GM21786 (cell line): Measurements from ENCODE around the gene FANCB.

Experiments used
- ATAC-seq: cut with Tn5 transposase; IDR thresholded peaks from one replicate; pipeline ENCODE4 v1.9.1; 2021; ENCODE audit not compliant: unreplicated experiment

The FANCB gene

GRCh38 chrX:14837155-14837554 is 35.7 kb downstream of the FANCB start:
- ATAC-seq, result no peak

GRCh38 chrX:14832586-14832985 is 40.3 kb downstream of the FANCB start:
- no peak for ATAC-seq

- no peak for ATAC-seq
Measured at GRCh38 chrX:14832151-14832550, 40.7 kb downstream of the FANCB start.

GRCh38 chrX:14829643-14830042 is 43.2 kb downstream of the FANCB start:
- ATAC-seq, result no peak

GRCh38 chrX:14826319-14826718 is 46.5 kb downstream of the FANCB start:
- no peak for ATAC-seq

- no peak for ATAC-seq
Measured at GRCh38 chrX:14825851-14826250, 47.0 kb downstream of the FANCB start.

- no peak for ATAC-seq
Measured at GRCh38 chrX:14819769-14820168, 53.1 kb downstream of the FANCB start.

- ATAC-seq, result no peak
Measured at GRCh38 chrX:14817571-14817970, 55.3 kb downstream of the FANCB start.

GRCh38 chrX:14802943-14803710 is 69.7 kb downstream of the FANCB start:
- no peak for ATAC-seq

GRCh38 chrX:14801136-14801535 is 71.7 kb downstream of the FANCB start:
- ATAC-seq, result no peak

- no peak for ATAC-seq
Measured at GRCh38 chrX:14798805-14799397, 74.0 kb downstream of the FANCB start.
